ENCODE data around the gene SPRN.

Gene SPRN

DNA sequence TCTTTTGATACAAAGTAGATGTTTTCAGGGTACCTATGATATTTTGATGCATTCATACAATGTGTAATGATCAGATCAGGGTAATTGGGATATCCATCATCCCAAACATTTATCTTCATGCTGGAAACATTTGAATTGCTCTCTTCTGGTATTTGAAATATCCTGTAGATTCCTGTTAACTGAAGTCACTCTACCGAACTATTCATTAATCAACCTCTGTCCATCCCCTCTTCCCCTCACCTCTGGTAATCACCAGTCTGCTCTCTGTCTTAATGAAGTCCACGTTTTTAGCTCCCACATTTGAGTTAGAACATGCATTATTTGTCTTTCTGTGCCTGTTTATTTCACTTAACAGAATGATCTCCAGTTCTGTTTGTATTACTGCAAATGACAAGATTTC, 19.2 kb downstream of the SPRN start:
- TF ChIP-seq, protein P1, sequence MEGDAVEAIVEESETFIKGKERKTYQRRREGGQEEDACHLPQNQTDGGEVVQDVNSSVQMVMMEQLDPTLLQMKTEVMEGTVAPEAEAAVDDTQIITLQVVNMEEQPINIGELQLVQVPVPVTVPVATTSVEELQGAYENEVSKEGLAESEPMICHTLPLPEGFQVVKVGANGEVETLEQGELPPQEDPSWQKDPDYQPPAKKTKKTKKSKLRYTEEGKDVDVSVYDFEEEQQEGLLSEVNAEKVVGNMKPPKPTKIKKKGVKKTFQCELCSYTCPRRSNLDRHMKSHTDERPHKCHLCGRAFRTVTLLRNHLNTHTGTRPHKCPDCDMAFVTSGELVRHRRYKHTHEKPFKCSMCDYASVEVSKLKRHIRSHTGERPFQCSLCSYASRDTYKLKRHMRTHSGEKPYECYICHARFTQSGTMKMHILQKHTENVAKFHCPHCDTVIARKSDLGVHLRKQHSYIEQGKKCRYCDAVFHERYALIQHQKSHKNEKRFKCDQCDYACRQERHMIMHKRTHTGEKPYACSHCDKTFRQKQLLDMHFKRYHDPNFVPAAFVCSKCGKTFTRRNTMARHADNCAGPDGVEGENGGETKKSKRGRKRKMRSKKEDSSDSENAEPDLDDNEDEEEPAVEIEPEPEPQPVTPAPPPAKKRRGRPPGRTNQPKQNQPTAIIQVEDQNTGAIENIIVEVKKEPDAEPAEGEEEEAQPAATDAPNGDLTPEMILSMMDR (IDR thresholded peaks at IDR 0.05) = no peak

DNA sequence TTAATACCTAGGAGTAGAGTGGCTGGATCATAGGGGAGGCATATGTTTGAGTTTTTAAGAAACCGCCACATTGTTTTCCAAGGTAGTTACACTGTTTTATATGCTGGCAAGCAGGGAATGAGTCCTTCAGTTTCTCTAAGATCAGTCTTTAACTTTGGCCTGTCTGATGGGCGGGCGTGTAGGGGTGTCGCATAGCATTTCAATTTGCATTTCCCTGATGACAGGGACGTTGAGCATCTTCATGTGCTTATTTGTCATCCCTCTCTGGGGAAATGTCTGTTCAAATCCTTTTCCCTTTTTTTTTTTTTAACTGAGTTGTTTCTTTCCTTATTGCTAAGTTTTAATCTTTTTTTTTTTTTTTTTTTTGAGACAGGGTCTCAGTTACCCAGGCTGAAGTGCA, 20.6 kb downstream of the SPRN start:
- TF ChIP-seq, protein P1 (IDR thresholded peaks at IDR 0.05) = no peak

DNA sequence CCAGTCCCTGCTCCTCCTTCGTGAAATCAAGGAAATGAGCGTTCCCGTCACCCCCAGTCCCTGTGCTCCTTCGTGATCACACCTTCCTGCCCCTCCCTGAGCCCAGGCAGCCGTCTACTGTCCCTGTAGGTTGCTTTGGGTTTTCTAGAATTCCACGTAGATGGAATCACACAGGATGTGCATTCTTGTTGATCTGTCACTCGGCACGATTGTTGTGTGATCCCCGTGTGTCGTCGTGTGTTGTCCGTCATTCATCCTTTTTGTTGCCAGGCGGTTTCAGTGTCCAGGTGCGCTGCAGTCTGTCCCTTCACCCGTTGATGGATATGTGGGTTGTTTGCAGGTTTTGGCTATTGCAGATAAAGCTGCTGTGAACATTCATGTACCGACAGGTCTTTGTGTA, 21.1 kb downstream of the SPRN start:
- TF ChIP-seq, protein P1 (IDR thresholded peaks at IDR 0.05) = no peak

DNA sequence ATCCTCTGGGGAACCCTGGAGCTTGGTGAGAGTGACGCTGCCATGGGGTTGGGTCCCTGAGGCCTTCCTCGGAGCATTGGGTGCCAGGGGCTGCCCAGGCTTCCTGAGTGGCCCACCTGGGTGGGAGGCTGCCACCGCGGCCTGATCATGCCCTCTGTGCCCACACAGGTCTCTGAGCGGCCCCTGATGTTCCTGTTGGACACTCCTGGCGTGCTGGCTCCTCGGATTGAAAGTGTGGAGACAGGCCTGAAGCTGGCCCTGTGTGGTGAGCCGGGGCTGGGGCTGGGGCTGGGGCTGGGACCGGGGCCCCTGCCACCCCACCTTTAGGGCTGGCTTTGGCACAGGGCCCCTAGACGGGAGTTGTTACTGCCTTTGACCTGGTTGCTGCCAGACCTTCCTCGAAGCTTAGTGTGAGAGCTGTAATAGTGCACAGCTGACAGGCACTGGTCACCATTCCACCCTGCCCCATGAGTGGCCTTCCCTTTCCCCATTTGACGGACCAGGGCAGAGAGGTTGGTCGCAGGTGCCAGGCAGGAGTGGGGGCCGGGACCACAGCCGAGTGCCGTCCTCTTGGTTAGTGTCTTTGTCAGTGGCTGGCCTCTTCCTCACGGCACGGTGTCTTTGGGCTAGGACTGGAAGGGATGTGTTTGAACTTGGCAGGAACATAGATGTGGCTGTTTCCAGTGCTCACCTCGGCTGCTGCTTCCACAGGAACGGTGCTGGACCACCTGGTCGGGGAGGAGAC, 22.3 kb downstream of the SPRN start:
- TF ChIP-seq, protein P1 (IDR thresholded peaks at IDR 0.05) = no peak

DNA sequence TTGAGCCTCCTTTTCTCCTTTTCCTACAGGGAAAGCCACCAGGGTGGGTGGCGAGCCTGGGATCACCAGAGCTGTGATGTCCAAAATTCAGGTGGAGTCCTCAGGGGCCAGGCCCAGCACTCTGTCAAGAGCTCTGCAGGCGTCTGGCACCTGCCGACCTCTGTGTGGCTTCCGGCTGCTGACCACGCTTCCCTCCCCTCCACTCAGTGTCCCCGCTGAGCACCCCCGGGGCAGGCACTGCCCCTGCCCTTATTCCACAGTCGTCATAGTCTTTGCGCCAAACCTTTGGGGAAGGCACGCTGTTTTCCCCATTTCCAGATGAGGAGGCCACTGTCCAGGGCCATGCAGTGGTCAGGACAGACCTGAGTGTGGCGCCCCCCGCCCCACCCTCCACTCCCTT, 22.9 kb downstream of the SPRN start:
- TF ChIP-seq, protein P1 (IDR thresholded peaks at IDR 0.05) = no peak

DNA sequence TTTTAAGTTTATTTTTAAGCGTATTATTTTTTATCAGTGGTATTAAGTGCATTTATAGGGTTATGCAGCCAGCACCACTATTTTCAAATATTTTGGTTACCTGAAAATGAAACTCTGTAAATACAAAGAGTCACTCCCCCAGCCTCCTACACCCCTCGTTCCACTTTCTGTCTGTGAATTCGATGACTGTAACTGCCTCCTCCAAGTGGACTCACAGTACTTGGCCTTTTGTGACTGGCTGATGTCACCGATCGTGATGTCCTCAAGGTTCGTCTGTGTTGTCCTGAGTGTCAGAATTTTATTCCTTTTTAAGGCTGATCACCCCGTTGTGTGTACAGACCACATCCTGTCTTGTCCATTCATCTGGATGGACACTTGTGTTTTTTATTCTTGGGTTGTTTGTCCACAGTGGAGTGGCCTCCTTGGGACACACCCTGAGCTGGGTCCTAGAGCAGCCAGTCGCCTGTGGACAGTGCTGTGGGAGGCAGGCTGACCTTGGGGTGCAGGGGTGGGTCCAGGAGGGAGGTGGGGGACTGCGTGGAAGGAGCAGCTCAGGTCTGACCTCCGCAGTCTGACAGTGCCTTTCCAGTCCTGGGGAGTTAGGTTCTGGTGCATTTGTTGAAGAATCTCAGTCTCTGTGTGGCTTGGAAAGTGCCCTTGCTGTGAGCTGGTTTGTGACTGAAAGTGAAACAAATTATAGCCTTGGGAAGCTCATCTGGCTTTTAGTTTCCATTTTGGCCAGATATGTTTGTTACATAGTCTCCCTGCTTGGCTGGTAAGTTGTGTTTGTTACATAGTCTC, 23.6 kb downstream of the SPRN start:
- TF ChIP-seq, protein P1 (IDR thresholded peaks at IDR 0.05) = no peak

DNA sequence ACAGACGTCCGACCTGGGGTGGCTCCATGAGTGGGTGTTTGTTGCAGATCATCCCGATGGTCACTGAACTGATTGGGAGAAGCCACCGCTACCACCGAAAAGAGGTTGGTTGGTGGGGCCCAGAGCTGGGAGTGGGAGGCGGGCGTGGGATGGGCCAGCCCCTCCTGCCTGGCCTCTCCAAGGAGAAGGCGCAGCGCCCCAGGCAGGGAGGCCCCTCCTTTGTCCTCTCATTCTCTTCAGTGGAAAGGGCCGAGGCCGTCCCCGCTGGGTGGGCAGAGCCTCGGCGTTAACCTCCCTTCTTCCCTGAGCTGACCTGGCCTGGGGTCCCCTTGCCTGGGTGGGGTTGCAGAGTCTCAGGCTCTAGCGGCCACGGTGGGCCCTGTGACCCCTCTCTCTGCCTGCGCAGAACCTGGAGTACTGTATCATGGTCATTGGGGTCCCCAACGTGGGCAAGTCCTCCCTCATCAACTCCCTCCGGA, 25.3 kb downstream of the SPRN start:
- TF ChIP-seq, protein P1 (IDR thresholded peaks at IDR 0.05) = no peak
